HL-60 (cell line): ENCODE data around the gene TSC2.

Experiments
- DNase-seq, 2 experiments: peaks; one replicate each; pipeline ENCODE4 v3.0.0-alpha.2; 2010 to 2020; ENCODE audit warnings: low read depth in 1 of 2, low spot score in 1 of 2
- H3K27ac ChIP-seq: fragments of 250-450 bp; sonication (Bioruptor Pico); replicated peaks from 2 replicates; pipeline ENCODE4 v1.5.1; 2020; ENCODE audit warnings: mild to moderate bottlenecking, moderate library complexity
- H3K27me3 ChIP-seq: fragments of 250-450 bp; sonication (Bioruptor Pico); 2 replicates; pipeline ENCODE4 v1.5.1; 2021; ENCODE audit warnings: mild to moderate bottlenecking, moderate library complexity; ENCODE audit not compliant: insufficient read depth, poor library complexity, severe bottlenecking
- H3K4me3 ChIP-seq: replicated peaks from 2 replicates; pipeline ENCODE4 v1.5.1; 2011; ENCODE audit warnings: mild to moderate bottlenecking, control low read depth, low read length; ENCODE audit not compliant: insufficient read depth
- CTCF ChIP-seq: IDR thresholded peaks from one replicate; pipeline ENCODE4 v1.5.1; 2011; ENCODE audit warnings: low read length, control low read depth, inconsistent platforms; ENCODE audit not compliant: insufficient read depth
- GABPA ChIP-seq: IDR thresholded peaks from 2 replicates; pipeline ENCODE4 v1.6.1; 2012; ENCODE audit warnings: low read depth
- POLR2AphosphoS5 ChIP-seq: IDR thresholded peaks from 2 replicates; pipeline ENCODE4 v1.6.1; 2012; ENCODE audit warnings: low read depth
- REST ChIP-seq: IDR thresholded peaks from 2 replicates; pipeline ENCODE4 v1.6.1; 2012; ENCODE audit warnings: low read depth; ENCODE audit not compliant: insufficient replicate concordance
- SPI1 ChIP-seq: IDR thresholded peaks from 2 replicates; pipeline ENCODE4 v1.6.1; 2012; ENCODE audit warnings: low read depth, mild to moderate bottlenecking, borderline replicate concordance

Gene TSC2

GRCh38 chr16:2058872-2059271 is 11.1 kb downstream of the TSC2 start:
- no peak overlapping the region for H3K27ac ChIP-seq
- no peak for TF ChIP-seq POLR2AphosphoS5
- no peak for TF ChIP-seq REST
- no peak for TF ChIP-seq GABPA
- TF ChIP-seq SPI1: no peak
- TF ChIP-seq CTCF: no peak
- no peak overlapping the region for H3K4me3 ChIP-seq
- no peaks in the 10 kb centered on the region for H3K27me3 ChIP-seq
- no peak for DNase-seq

GRCh38 chr16:2060346-2060745 is 12.6 kb downstream of the TSC2 start:
- DNase-seq: no peak
- no peak overlapping the region for H3K4me3 ChIP-seq
- H3K27me3 ChIP-seq: no peaks in the 10 kb centered on the region
- no peak overlapping the region for H3K27ac ChIP-seq
- TF ChIP-seq POLR2AphosphoS5 (no peak), REST (no peak), CTCF (no peak), SPI1 (no peak), GABPA (no peak)

- TF ChIP-seq POLR2AphosphoS5: no peak
- no peak for TF ChIP-seq SPI1
- no peak for TF ChIP-seq GABPA
- no peak for TF ChIP-seq CTCF
- no peak for TF ChIP-seq REST
- no peak overlapping the region for H3K4me3 ChIP-seq
- no peaks in the 10 kb centered on the region for H3K27me3 ChIP-seq
- H3K27ac ChIP-seq: no peak overlapping the region
- DNase-seq: no peak
Measured at GRCh38 chr16:2061023-2061422, 13.2 kb downstream of the TSC2 start.
